HCT116 (cell line): ENCODE data around the gene ZBTB42. TPM values are rescaled to one million over a fixed set of nuclear protein-coding genes. Genes with fewer than 3 reads are reported as not detected.

Experiments
- ATAC-seq: fragments of 200-7000 bp; cut with Tn5 transposase; 2 replicates; pipeline ENCODE4 v1.9.1; 2020; ENCODE audit warnings: mild to moderate bottlenecking, moderate library complexity
- BruUV-seq: library from RNA; stranded (reverse); fragments of 400-500 nt; replicated peaks from 2 replicates; lab custom pipeline; 2021; lab: Mats Ljungman, UMichigan
- CTCF ChIA-PET: fragments of 300-600 bp; sonication (Branson Sonifier 250); formaldehyde crosslinking; loops from one replicate; lab custom pipeline; 2021; ENCODE audit warnings: antibody characterized with exemption; lab: Charles Lee
- POLR2A ChIA-PET: fragments of 300-600, 350-600 bp; sonication (Branson Sonifier 250); formaldehyde crosslinking; loops from one replicate; lab custom pipeline; 2021; ENCODE audit warnings: antibody characterized with exemption; lab: Charles Lee
- RAD21 ChIA-PET, 2 experiments: fragments of 300-600 bp; sonication (Branson Sonifier 250); formaldehyde crosslinking; loops; one replicate each; lab custom pipeline; 2023; ENCODE audit warnings: low total read pairs in 2 of 2; ENCODE audit not compliant: uncharacterized antibody in 2 of 2, unreplicated experiment in 2 of 2, low non-redundant PET in 1 of 2; lab: Charles Lee
- DNase-seq: peaks from one replicate; pipeline ENCODE4 v3.0.0-alpha.2; 2010; ENCODE audit warnings: low read depth, low spot score
- H2AFZ ChIP-seq: fragments of 200-600 bp; shearing (Covaris generic), sonication (generic); 2 replicates; pipeline ENCODE4 v1.6.1; 2017; ENCODE audit warnings: low read depth, mixed run types, mixed read lengths, antibody characterized with exemption, low read length; ENCODE audit not compliant: poor library complexity, severe bottlenecking
- H3K27ac ChIP-seq: 2 replicates; pipeline ENCODE4 v1.5.1; 2012; ENCODE audit warnings: low read depth, low read length
- H3K27me3 ChIP-seq: fragments of 200-600 bp; sonication (generic); 2 replicates; pipeline ENCODE4 v1.6.1; 2016; ENCODE audit warnings: mixed run types, low read length, mixed read lengths; ENCODE audit not compliant: insufficient read depth
- H3K36me3 ChIP-seq, 2 experiments: fragments of 200-500 bp in 1 of 2; fragments of 200-600 bp in 1 of 2; sonication (Bioruptor generic) in 1 of 2; sonication (generic) in 1 of 2; 2 replicates each; pipeline versions ENCODE4 v1.5.1 to v1.6.1; 2014 to 2016; ENCODE audit warnings: low read length in 2 of 2, inconsistent platforms in 1 of 2, mixed read lengths in 1 of 2, mixed run types in 1 of 2; ENCODE audit not compliant: insufficient read depth in 2 of 2, control insufficient read depth in 1 of 2
- H3K4me1 ChIP-seq, 2 experiments: fragments of 200-600 bp in 1 of 2; sonication (generic) in 1 of 2; 2 replicates each; pipeline versions ENCODE4 v1.5.1 to v1.6.1; 2012 to 2017; ENCODE audit warnings: low read length in 2 of 2, inconsistent platforms in 1 of 2, mild to moderate bottlenecking in 1 of 2, mixed read lengths in 1 of 2, mixed run types in 1 of 2, moderate library complexity in 1 of 2; ENCODE audit not compliant: insufficient read depth in 2 of 2, control insufficient read depth in 1 of 2
- H3K4me2 ChIP-seq: fragments of 200-600 bp; sonication (generic); 2 replicates; pipeline ENCODE4 v1.6.1; 2017; ENCODE audit warnings: mixed run types, low read length, mixed read lengths
- H3K4me3 ChIP-seq, 2 experiments: fragments of 200-600 bp in 1 of 2; sonication (generic) in 1 of 2; replicated peaks in 1 of 2; 2 replicates each; pipeline ENCODE4 v1.5.1; 2011 to 2016; ENCODE audit warnings: low read length in 2 of 2, control low read depth in 1 of 2, low read depth in 1 of 2, mild to moderate bottlenecking in 1 of 2, mixed read lengths in 1 of 2, mixed run types in 1 of 2
- H3K79me2 ChIP-seq: fragments of 200-600 bp; sonication (generic); 2 replicates; pipeline ENCODE4 v1.6.1; 2017; ENCODE audit warnings: mild to moderate bottlenecking, mixed run types, low read length, moderate library complexity, mixed read lengths; ENCODE audit not compliant: insufficient read depth
- H3K9ac ChIP-seq: fragments of 200-600 bp; sonication (generic); 2 replicates; pipeline ENCODE4 v1.6.1; 2016; ENCODE audit warnings: low read length, mixed read lengths
- H3K9me2 ChIP-seq: fragments of 200-600 bp; sonication (generic), shearing (Covaris generic); 2 replicates; pipeline ENCODE4 v1.6.1; 2017; ENCODE audit warnings: mixed run types, mild to moderate bottlenecking, moderate library complexity; ENCODE audit not compliant: insufficient read depth
- H3K9me3 ChIP-seq, 2 experiments: fragments of 200-500 bp in 1 of 2; fragments of 200-600 bp in 1 of 2; sonication (Bioruptor generic) in 1 of 2; sonication (generic) in 1 of 2; 2 replicates each; pipeline ENCODE4 v1.6.1; 2014 to 2017; ENCODE audit warnings: low read length in 2 of 2, mixed read lengths in 2 of 2, inconsistent platforms in 1 of 2, low read depth in 1 of 2, mild to moderate bottlenecking in 1 of 2, mixed run types in 1 of 2, moderate library complexity in 1 of 2; ENCODE audit not compliant: control insufficient read depth in 1 of 2, insufficient read depth in 1 of 2
- H4K20me1 ChIP-seq: fragments of 200-600 bp; sonication (generic), shearing (Covaris generic); 2 replicates; pipeline ENCODE4 v1.6.1; 2017; ENCODE audit warnings: mixed run types, mild to moderate bottlenecking, moderate library complexity; ENCODE audit not compliant: insufficient read depth
- CBX3 ChIP-seq: IDR thresholded peaks from 2 replicates; pipeline ENCODE4 v1.6.1; 2012; ENCODE audit warnings: low read depth
- CTCF ChIP-seq, 3 experiments: fragments of 200-600 bp in 1 of 3; sonication (generic) in 1 of 3; IDR thresholded peaks in 2 of 3; conservative IDR thresholded peaks in 1 of 3; 2 replicates each; pipeline ENCODE4 v1.5.1; 2012 to 2017; ENCODE audit warnings: low read depth in 2 of 3, low read length in 2 of 3, antibody characterized with exemption in 1 of 3, borderline replicate concordance in 1 of 3, control low read depth in 1 of 3, mild to moderate bottlenecking in 1 of 3, mixed read lengths in 1 of 3, mixed run types in 1 of 3, moderate library complexity in 1 of 3; ENCODE audit not compliant: insufficient read depth in 1 of 3
- FOSL1 ChIP-seq: IDR thresholded peaks from 2 replicates; pipeline ENCODE4 v1.6.1; 2012; ENCODE audit warnings: low read depth
- JUND ChIP-seq: IDR thresholded peaks from 2 replicates; pipeline ENCODE4 v1.6.1; 2012
- MAX ChIP-seq: IDR thresholded peaks from 2 replicates; pipeline ENCODE4 v1.6.1; 2012
- POLR2A ChIP-seq: IDR thresholded peaks from 2 replicates; pipeline ENCODE4 v1.7.0; 2011; ENCODE audit warnings: borderline replicate concordance; ENCODE audit not compliant: insufficient read depth, insufficient read length; ENCODE audit errors: extremely low read depth
- REST ChIP-seq: IDR thresholded peaks from 2 replicates; pipeline ENCODE4 v1.6.1; 2012; ENCODE audit warnings: low read depth
- SIN3A ChIP-seq: IDR thresholded peaks from 2 replicates; pipeline ENCODE4 v1.6.1; 2012; ENCODE audit warnings: low read depth
- TCF7L2 ChIP-seq: IDR thresholded peaks from 2 replicates; pipeline ENCODE4 v1.7.0; 2011; ENCODE audit warnings: borderline replicate concordance, inconsistent platforms; ENCODE audit not compliant: insufficient read depth, insufficient read length; ENCODE audit errors: extremely low read depth
- YY1 ChIP-seq: IDR thresholded peaks from 2 replicates; pipeline ENCODE4 v1.6.1; 2011; ENCODE audit warnings: low read length, low read depth, moderate library complexity, mild to moderate bottlenecking; ENCODE audit not compliant: insufficient replicate concordance; ENCODE audit errors: extremely low read depth
- ZBTB33 ChIP-seq: IDR thresholded peaks from 2 replicates; pipeline ENCODE4 v1.6.1; 2011; ENCODE audit warnings: mild to moderate bottlenecking, low read length, moderate library complexity; ENCODE audit not compliant: insufficient replicate concordance; ENCODE audit errors: extremely low read depth
- intact Hi-C: fragments of 100-400 bp; cut with micrococcal nuclease; formaldehyde crosslinking; loops from 2 replicates; pipeline ENCODE4 v1.10.0; 2022
- total RNA-seq: library from RNA; stranded (reverse); gene quantifications from one replicate; pipeline ENCODE4 v1.2.1, GENCODE V29; 2021; ENCODE audit not compliant: unreplicated experiment

The ZBTB42 gene
- total RNA-seq, 1 experiment from 2014 or later: 4.4 TPM

GRCh38 chr14:104770851-104771272 is 30.0 kb upstream of the ZBTB42 start:
- intact Hi-C loops: no loop called here
- no peak for ATAC-seq
- Histone ChIP-seq H3K9ac (no peak overlapping the region), H3K9me3 (peaks cover 0 to 11% of the 10 kb centered on the region in 2 experiments; a peak in 2 of 4 replicates), H3K27me3 (no peaks in the 10 kb centered on the region), H4K20me1 (no peaks in the 10 kb centered on the region), H3K4me1 (peaks cover 3 to 9% of the 10 kb centered on the region in 2 experiments; a peak in 3 of 4 replicates), H3K27ac (no peak overlapping the region), H3K4me3 (no peak overlapping the region), H3K79me2 (no peaks in the 10 kb centered on the region), H3K9me2 (no peaks in the 10 kb centered on the region), H3K4me2 (no peak overlapping the region), H2AFZ (no peak overlapping the region), H3K36me3 (peaks cover 2 to 43% of the 10 kb centered on the region in 2 experiments; a peak in 3 of 4 replicates)
- ChIA-PET RAD21 (no interaction called here), CTCF (interaction anchor here (1.1 to 3.1 kb wide), 3 partner anchors 18 to 55 kb away, joined by 3 to 29 read pairs (median 5); partner anchors contain the start of gene SIVA1), POLR2A (no interaction called here)
- BruUV-seq: no TSS peak
- no peak for DNase-seq
- TF ChIP-seq POLR2A (no peak), CTCF (IDR thresholded peaks at IDR 0.05 in 2 of 3, conservative IDR thresholded peaks at IDR 0.05 in 1 of 3; ENCODE audit: borderline replicate concordance in 1 of 3, insufficient read depth in 1 of 3, low read depth in 2 of 3, low read length in 2 of 3) (peak in 2 of 3 experiments; percentile 71 to 79; a peak in 4 of 6 replicates)

- no peaks in the 10 kb centered on the region for H3K27me3 ChIP-seq
- H3K79me2 ChIP-seq: no peaks in the 10 kb centered on the region
- no peak overlapping the region for H3K4me2 ChIP-seq
- no peak overlapping the region for H3K4me3 ChIP-seq
- H4K20me1 ChIP-seq: no peaks in the 10 kb centered on the region
- CTCF ChIA-PET: interaction anchor here (1.1 to 1.4 kb wide), 2 partner anchors 19 to 41 kb away, joined by 3 to 5 read pairs; partner anchors contain the start of gene SIVA1
- ATAC-seq (no peak), DNase-seq (no peak)
- BruUV-seq: no TSS peak
- POLR2A ChIA-PET: no interaction called here
- H3K27ac ChIP-seq: no peak overlapping the region
- H3K36me3 ChIP-seq: peaks cover 2 to 43% of the 10 kb centered on the region in 2 experiments; a peak in 3 of 4 replicates
- RAD21 ChIA-PET: no interaction called here
- intact Hi-C loops: no loop called here
- H3K4me1 ChIP-seq: peaks cover 3 to 9% of the 10 kb centered on the region in 2 experiments; a peak in 3 of 4 replicates
- no peak overlapping the region for H2AFZ ChIP-seq
- H3K9ac ChIP-seq: no peak overlapping the region
- no peaks in the 10 kb centered on the region for H3K9me2 ChIP-seq
- H3K9me3 ChIP-seq: peaks cover 0 to 11% of the 10 kb centered on the region in 2 experiments; a peak in 2 of 4 replicates
- TF ChIP-seq YY1 (no peak), SIN3A (no peak), REST (no peak), FOSL1 (no peak), CBX3 (no peak), TCF7L2 (no peak), JUND (no peak), MAX (no peak), ZBTB33 (no peak)
These were observed 29.5 kb upstream of the ZBTB42 start for GRCh38 chr14:104771374-104771773.
